Measurements from ENCODE around the gene FSTL5.

The FSTL5 gene

GRCh38 chr4:161841759-161842158, 322.0 kb downstream of the FSTL5 start:
- ATAC-seq (ENCODE audit: insufficient read depth, low read depth) (no peak), DNase-seq (no peak)
- Histone ChIP-seq H3K4me3 (ENCODE audit: low read depth in 1 of 2, low read length in 2 of 2) (no peak overlapping the region), H4K20me1 (ENCODE audit: insufficient read depth, low read length) (no peaks in the 10 kb centered on the region), H3K9ac (ENCODE audit: low read depth, low read length) (no peak overlapping the region), H3K36me3 (ENCODE audit: insufficient read depth, low read length) (no peaks in the 10 kb centered on the region), H3K79me2 (ENCODE audit: insufficient read depth, low read length) (no peaks in the 10 kb centered on the region), H3K27me3 (ENCODE audit: insufficient read depth, low read length, poor library complexity) (no peaks in the 10 kb centered on the region), H2AFZ (ENCODE audit: low read depth, low read length) (no peak overlapping the region), H3K27ac (ENCODE audit: low read length) (no peak overlapping the region), H3K4me1 (ENCODE audit: insufficient read depth, low read length) (no peaks in the 10 kb centered on the region), H3K4me2 (ENCODE audit: insufficient read depth, low read length) (no peak overlapping the region), H3K9me3 (ENCODE audit: insufficient read depth, low read length, severe bottlenecking) (no peaks in the 10 kb centered on the region)
- TF ChIP-seq, protein P1, sequence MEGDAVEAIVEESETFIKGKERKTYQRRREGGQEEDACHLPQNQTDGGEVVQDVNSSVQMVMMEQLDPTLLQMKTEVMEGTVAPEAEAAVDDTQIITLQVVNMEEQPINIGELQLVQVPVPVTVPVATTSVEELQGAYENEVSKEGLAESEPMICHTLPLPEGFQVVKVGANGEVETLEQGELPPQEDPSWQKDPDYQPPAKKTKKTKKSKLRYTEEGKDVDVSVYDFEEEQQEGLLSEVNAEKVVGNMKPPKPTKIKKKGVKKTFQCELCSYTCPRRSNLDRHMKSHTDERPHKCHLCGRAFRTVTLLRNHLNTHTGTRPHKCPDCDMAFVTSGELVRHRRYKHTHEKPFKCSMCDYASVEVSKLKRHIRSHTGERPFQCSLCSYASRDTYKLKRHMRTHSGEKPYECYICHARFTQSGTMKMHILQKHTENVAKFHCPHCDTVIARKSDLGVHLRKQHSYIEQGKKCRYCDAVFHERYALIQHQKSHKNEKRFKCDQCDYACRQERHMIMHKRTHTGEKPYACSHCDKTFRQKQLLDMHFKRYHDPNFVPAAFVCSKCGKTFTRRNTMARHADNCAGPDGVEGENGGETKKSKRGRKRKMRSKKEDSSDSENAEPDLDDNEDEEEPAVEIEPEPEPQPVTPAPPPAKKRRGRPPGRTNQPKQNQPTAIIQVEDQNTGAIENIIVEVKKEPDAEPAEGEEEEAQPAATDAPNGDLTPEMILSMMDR (IDR thresholded peaks at IDR 0.05; ENCODE audit: borderline replicate concordance, extremely low read depth, low read length, poor library complexity, severe bottlenecking): no peak
- no peak for TF ChIP-seq EZH2 (IDR thresholded peaks at IDR 0.05; ENCODE audit: borderline replicate concordance, low read depth, low read length, severe bottlenecking)

GRCh38 chr4:161829591-161829990, 334.2 kb downstream of the FSTL5 start:
- Histone ChIP-seq H3K4me3 (ENCODE audit: low read depth in 1 of 2, low read length in 2 of 2) (no peak overlapping the region), H3K4me1 (ENCODE audit: insufficient read depth, low read length) (no peaks in the 10 kb centered on the region), H3K9ac (ENCODE audit: low read depth, low read length) (no peak overlapping the region), H3K79me2 (ENCODE audit: insufficient read depth, low read length) (no peaks in the 10 kb centered on the region), H4K20me1 (ENCODE audit: insufficient read depth, low read length) (no peaks in the 10 kb centered on the region), H3K36me3 (ENCODE audit: insufficient read depth, low read length) (no peaks in the 10 kb centered on the region), H3K27me3 (ENCODE audit: insufficient read depth, low read length, poor library complexity) (no peaks in the 10 kb centered on the region), H3K9me3 (ENCODE audit: insufficient read depth, low read length, severe bottlenecking) (no peaks in the 10 kb centered on the region), H2AFZ (ENCODE audit: low read depth, low read length) (no peak overlapping the region), H3K4me2 (ENCODE audit: insufficient read depth, low read length) (no peak overlapping the region), H3K27ac (ENCODE audit: low read length) (no peak overlapping the region)
- TF ChIP-seq, protein P1 (IDR thresholded peaks at IDR 0.05; ENCODE audit: borderline replicate concordance, extremely low read depth, low read length, poor library complexity, severe bottlenecking): no peak
- no peak for TF ChIP-seq EZH2 (IDR thresholded peaks at IDR 0.05; ENCODE audit: borderline replicate concordance, low read depth, low read length, severe bottlenecking)
- no peak for ATAC-seq (ENCODE audit: insufficient read depth, low read depth)
- no peak for DNase-seq

DNA sequence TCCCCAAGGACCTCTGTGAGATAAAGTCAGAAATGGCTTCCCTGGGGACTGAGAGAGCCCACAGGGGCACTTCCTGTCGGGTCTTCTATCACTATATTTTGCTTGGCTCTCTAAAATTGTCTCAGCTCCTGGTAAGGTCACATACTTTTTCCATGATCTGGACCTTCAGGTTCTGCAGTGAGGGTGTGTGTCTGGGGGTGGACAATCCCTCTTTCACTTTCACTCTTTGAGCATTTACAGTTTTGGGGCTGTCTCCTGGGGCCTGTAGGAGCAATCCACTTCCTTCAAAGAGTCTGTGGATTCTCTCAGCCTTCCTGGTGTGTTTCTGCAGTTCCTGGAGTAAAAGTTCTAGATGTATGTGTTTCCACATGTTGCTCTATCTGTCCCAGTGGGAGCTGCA, 335.7 kb downstream of the FSTL5 start:
- Histone ChIP-seq H3K4me3 (ENCODE audit: low read depth in 1 of 2, low read length in 2 of 2) (no peak overlapping the region), H3K9ac (ENCODE audit: low read depth, low read length) (no peak overlapping the region), H2AFZ (ENCODE audit: low read depth, low read length) (no peak overlapping the region), H4K20me1 (ENCODE audit: insufficient read depth, low read length) (no peaks in the 10 kb centered on the region), H3K27me3 (ENCODE audit: insufficient read depth, low read length, poor library complexity) (no peaks in the 10 kb centered on the region), H3K9me3 (ENCODE audit: insufficient read depth, low read length, severe bottlenecking) (no peaks in the 10 kb centered on the region), H3K79me2 (ENCODE audit: insufficient read depth, low read length) (no peaks in the 10 kb centered on the region), H3K36me3 (ENCODE audit: insufficient read depth, low read length) (no peaks in the 10 kb centered on the region), H3K27ac (ENCODE audit: low read length) (no peak overlapping the region), H3K4me2 (ENCODE audit: insufficient read depth, low read length) (no peak overlapping the region), H3K4me1 (ENCODE audit: insufficient read depth, low read length) (no peaks in the 10 kb centered on the region)
- TF ChIP-seq, protein P1 (IDR thresholded peaks at IDR 0.05; ENCODE audit: borderline replicate concordance, extremely low read depth, low read length, poor library complexity, severe bottlenecking): no peak
- no peak for TF ChIP-seq EZH2 (IDR thresholded peaks at IDR 0.05; ENCODE audit: borderline replicate concordance, low read depth, low read length, severe bottlenecking)
- no peak for DNase-seq
- ATAC-seq (ENCODE audit: insufficient read depth, low read depth): no peak

DNA sequence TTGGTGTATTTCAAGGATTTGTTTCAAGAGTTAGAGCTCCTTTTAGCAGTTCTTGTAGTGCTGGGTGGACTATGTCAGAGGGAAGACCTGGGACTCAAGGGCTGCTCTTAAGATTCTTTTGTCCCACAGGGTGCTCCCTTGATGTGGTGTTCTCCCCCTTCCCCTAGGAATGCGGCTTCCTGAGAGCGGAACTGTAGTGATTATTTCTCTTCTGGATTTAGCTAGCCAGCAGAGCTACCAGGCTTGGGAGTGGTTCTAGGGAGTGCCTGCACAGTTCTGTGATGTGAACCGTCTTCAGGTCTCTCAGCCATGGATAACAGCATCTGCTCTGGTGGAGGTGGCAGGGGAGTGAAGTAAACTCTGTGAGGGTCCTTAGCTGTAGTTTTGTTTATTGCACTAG, 336.8 kb downstream of the FSTL5 start:
- Histone ChIP-seq H2AFZ (ENCODE audit: low read depth, low read length) (no peak overlapping the region), H3K4me1 (ENCODE audit: insufficient read depth, low read length) (no peaks in the 10 kb centered on the region), H3K9ac (ENCODE audit: low read depth, low read length) (no peak overlapping the region), H3K27ac (ENCODE audit: low read length) (no peak overlapping the region), H3K4me3 (ENCODE audit: low read depth in 1 of 2, low read length in 2 of 2) (no peak overlapping the region), H3K4me2 (ENCODE audit: insufficient read depth, low read length) (no peak overlapping the region), H4K20me1 (ENCODE audit: insufficient read depth, low read length) (no peaks in the 10 kb centered on the region), H3K36me3 (ENCODE audit: insufficient read depth, low read length) (no peaks in the 10 kb centered on the region), H3K9me3 (ENCODE audit: insufficient read depth, low read length, severe bottlenecking) (no peaks in the 10 kb centered on the region), H3K79me2 (ENCODE audit: insufficient read depth, low read length) (no peaks in the 10 kb centered on the region), H3K27me3 (ENCODE audit: insufficient read depth, low read length, poor library complexity) (no peaks in the 10 kb centered on the region)
- TF ChIP-seq EZH2 (IDR thresholded peaks at IDR 0.05; ENCODE audit: borderline replicate concordance, low read depth, low read length, severe bottlenecking): no peak
- TF ChIP-seq, protein P1 (IDR thresholded peaks at IDR 0.05; ENCODE audit: borderline replicate concordance, extremely low read depth, low read length, poor library complexity, severe bottlenecking): no peak
- DNase-seq: no peak
- ATAC-seq (ENCODE audit: insufficient read depth, low read depth): no peak

Measured in DND-41 (cell line).